Esophagus (tissue), 2 donors: ENCODE measurements around the gene EGFR. TPM values are rescaled to one million over a fixed set of nuclear protein-coding genes. Genes with fewer than 3 reads are reported as not detected.
A peak's percentile ranks its signal among the peaks of the same experiment; 100 is the strongest.

ENCODE experiments used
- H3K27ac ChIP-seq, 2 donors: one replicate each; pipeline ENCODE4 v1.5.1; 2013; ENCODE audit warnings: low read depth in 2 of 2, mild to moderate bottlenecking in 2 of 2, inconsistent platforms in 1 of 2, low read length in 1 of 2, moderate library complexity in 1 of 2
- H3K27me3 ChIP-seq, 2 donors: one replicate each; pipeline ENCODE4 v1.6.1; 2013; ENCODE audit warnings: low read length in 2 of 2, control low read depth in 1 of 2, mild to moderate bottlenecking in 1 of 2; ENCODE audit not compliant: insufficient read depth in 2 of 2, control insufficient read depth in 1 of 2
- H3K36me3 ChIP-seq, 2 donors: one replicate each; pipeline ENCODE4 v1.6.1; 2013; ENCODE audit warnings: low read length in 1 of 2; ENCODE audit not compliant: control insufficient read depth in 2 of 2, insufficient read depth in 2 of 2
- H3K4me1 ChIP-seq, 2 donors: one replicate each; pipeline ENCODE4 v1.6.1; 2013; ENCODE audit warnings: low read length in 1 of 2; ENCODE audit not compliant: control insufficient read depth in 2 of 2, insufficient read depth in 2 of 2
- H3K4me3 ChIP-seq, 2 donors: one replicate each; pipeline ENCODE4 v1.5.1; 2013; ENCODE audit warnings: low read length in 2 of 2, mild to moderate bottlenecking in 2 of 2, low read depth in 1 of 2, moderate library complexity in 1 of 2
- H3K9me3 ChIP-seq, 2 donors: one replicate each; pipeline ENCODE4 v1.6.1; 2013; ENCODE audit warnings: mild to moderate bottlenecking in 2 of 2, low read depth in 1 of 2, low read length in 1 of 2, moderate library complexity in 1 of 2; ENCODE audit not compliant: control insufficient read depth in 2 of 2, insufficient read depth in 1 of 2
- WGBS, 2 donors: extraction: QIAGEN DNeasy Blood & Tissue Kit; methylation state at CpG; one replicate each; pipeline ENCODE4 v1.1.7; 2013; 5-methylcytosine and 5-hydroxymethylcytosine counted together
- polyA plus RNA-seq, 2 donors: library from polyadenylated mRNA; stranded (reverse); fragments of 200-250 nt; gene quantifications; one replicate each; pipeline ENCODE4 v1.2.3, GENCODE V29; 2013
- donor health status: healthy with polysubstance abuse.
- donor health status: Bipolar disorder and iron deficiency.

Gene EGFR
- polyA plus RNA-seq, 2 donors, result 12.8 to 16.1 TPM

DNA sequence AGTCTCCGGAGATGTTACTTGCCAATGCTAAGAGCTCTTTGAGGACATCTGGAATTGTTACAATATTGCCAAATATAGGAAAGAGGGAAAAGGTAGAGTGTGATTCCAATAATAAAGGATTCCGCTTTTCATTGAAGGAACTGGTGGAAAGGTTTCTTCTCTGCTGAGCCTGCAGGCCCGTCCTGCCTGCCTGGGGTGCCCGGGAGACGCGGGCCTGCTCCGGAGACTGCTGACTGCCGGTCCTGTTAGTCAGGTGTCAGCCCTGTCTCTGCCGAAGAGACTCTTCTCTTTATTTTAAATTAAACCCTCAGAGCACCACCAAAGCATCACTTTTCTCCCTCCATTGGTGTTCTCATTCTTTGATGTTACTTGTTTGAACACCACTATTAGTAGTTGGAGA, 2.2 kb downstream of the EGFR start:
- Histone ChIP-seq H3K9me3 (no peaks in the 10 kb centered on the region), H3K4me1 (peaks cover 3 to 15% of the 10 kb centered on the region in 2 donors), H3K4me3 (peak overlapping the region; percentile 12 to 87), H3K27ac (peak overlapping the region; percentile 97 to 98), H3K27me3 (no peaks in the 10 kb centered on the region), H3K36me3 (no peaks in the 10 kb centered on the region)
- 32 to 54% methylated on average over 9 of the region's 9 CpGs for WGBS, 2 donors

DNA sequence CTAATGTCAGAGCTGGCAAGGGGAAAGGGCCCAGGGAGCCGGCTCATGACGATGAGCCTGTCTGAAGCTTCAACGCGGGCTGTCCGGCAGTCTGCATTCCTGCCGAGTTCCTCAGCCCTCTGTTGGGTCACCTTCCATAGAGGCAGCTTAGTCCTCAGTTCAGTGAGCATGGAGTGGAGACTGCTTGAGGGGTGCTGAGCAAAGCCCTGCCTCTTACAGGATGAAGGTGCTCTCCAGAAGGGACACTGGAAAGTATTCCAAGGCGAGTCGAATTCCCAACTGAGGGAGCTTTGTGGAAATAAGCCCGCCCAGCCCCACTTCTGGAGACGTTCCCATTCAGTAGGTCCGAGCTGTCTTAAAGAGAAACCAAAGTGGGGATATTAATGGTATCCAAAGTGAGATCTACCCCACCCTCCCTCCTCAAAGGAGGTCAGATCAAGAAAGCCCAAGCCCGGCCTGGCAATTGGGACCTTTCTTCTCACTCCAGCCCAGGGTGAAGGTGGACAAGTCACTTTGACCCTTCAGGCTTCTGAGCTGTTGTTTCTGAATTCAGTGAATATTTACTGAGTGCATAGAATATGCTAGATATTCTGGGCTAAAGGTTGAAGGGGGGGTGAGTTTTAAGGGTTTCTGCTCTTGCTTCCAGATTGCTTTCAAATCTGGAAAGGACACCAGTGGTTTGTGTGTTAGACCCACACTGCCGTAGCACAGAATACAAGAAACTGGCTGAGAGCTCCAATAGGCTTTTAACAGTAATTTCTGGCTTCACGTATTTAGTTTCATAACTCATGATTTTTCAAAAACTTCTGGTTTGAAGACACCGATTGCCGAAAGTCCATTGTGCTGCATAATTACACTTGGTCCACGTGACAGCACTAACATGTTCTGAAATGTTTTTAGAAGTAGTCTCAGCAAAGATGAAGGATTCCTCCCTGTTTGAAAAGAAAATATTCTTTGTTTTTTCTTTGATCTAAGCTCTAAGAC, 3.5 kb downstream of the EGFR start:
- H3K36me3 ChIP-seq, result no peaks in the 10 kb centered on the region
- H3K9me3 ChIP-seq, result no peaks in the 10 kb centered on the region
- H3K27ac ChIP-seq, result peak overlapping the region; percentile 82 to 98
- peak overlapping the region; percentile 29 to 87 for H3K4me3 ChIP-seq
- WGBS, 2 donors, result 33 to 48% methylated on average over 17 of the region's 17 CpGs
- H3K27me3 ChIP-seq, result no peaks in the 10 kb centered on the region
- H3K4me1 ChIP-seq, result peaks cover 3 to 15% of the 10 kb centered on the region in 2 donors

DNA sequence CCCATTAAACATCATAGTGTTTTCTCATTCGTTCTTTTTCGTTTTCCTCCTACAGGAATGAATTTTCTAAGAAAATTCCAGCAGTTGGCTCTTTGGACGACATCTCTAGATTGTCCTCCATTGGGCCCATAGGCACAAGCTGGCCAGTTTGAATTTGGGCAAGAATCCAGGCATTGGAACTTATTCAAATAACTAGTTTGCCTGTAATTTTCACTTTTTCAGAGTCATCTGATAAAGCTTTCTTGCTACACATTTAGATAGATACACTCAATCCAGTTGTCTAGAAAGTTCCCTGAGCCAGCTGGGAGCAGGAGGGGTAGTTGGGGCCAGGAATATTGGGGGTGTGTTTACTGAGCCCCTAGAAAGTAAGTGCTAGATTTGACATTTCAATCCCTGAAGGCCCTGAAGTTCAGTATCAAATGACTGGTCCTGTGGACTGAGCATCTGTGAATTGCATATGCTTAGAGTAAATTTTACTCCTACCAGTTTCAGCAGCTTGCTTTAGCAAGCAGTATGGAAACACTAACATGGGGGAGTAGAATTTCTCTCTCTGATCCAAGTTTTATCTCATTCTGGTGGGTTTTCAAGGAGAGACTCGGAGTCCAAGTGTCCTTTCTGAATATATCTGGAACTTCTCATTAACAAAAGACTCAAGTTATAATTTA, 5.2 kb downstream of the EGFR start:
- no peak overlapping the region for H3K4me3 ChIP-seq
- H3K36me3 ChIP-seq, result no peaks in the 10 kb centered on the region
- no peaks in the 10 kb centered on the region for H3K9me3 ChIP-seq
- peaks cover 0 to 10% of the 10 kb centered on the region in 2 donors for H3K4me1 ChIP-seq
- no peaks in the 10 kb centered on the region for H3K27me3 ChIP-seq
- WGBS, 2 donors, result 70 to 73% methylated on average over 4 of the region's 4 CpGs
- H3K27ac ChIP-seq, result no peak overlapping the region

DNA sequence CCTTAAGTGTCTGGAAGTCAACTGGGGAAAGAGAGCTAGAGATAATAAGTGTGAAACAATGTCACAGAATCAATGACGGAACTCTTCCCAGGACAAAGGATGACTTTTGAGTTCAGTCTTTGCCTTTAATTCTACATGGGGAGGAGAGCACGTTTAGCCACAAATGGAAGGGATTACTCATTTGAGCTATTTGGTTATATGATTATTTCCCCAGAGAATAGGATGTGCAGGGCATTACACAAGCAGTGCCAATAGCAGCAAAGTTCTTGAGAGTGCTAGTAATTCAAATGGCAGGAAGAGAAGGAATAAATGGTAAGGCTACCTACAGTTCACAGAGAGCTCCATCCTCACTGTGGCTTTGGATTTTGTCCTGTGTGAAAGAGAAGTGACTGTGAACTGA, 6.0 kb downstream of the EGFR start:
- no peaks in the 10 kb centered on the region for H3K36me3 ChIP-seq
- peak overlapping the region in 1 of 2 donors; percentile 22 for H3K27ac ChIP-seq
- H3K27me3 ChIP-seq, result no peaks in the 10 kb centered on the region
- H3K4me3 ChIP-seq, result no peak overlapping the region
- H3K4me1 ChIP-seq, result peaks cover 0 to 10% of the 10 kb centered on the region in 2 donors
- 54 to 61% methylated on average over 2 of the region's 2 CpGs for WGBS, 2 donors
- no peaks in the 10 kb centered on the region for H3K9me3 ChIP-seq

DNA sequence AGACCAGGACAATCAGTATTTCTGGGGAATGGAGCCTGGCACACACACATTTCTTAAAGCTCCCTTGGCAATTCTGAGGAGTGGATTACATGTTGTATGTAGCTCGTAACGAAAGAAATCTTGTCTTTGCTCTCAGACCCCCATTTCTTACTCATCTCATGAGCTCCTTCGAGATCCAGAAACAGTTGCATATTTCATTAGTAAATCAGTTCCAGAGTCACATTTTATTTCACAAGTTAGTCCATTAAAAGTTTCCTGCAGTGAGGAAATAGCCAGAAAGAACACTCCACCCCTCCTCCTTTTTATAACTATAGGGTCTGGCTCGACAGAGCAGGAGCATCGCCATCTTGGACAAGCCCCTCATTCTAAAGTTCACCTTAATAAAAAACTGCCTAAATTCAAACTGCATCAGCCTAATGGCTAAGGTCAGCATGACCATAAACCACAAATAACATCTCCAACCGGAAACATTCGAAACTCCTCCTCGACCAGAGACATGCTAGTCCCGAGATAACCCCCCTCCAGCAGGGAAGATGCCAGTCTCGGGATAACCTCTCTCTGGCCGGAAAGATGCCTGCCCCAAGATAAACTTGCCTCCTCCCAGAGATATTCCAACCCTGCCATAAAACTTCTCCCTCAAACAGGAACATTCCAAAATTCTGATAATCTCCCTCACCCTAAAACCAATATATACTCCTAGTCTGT, 7.4 kb downstream of the EGFR start:
- H3K9me3 ChIP-seq, result no peaks in the 10 kb centered on the region
- no peaks in the 10 kb centered on the region for H3K36me3 ChIP-seq
- no peaks in the 10 kb centered on the region for H3K27me3 ChIP-seq
- H3K27ac ChIP-seq, result peak overlapping the region; percentile 72 to 86
- H3K4me1 ChIP-seq, result peaks cover 0 to 12% of the 10 kb centered on the region in 2 donors
- 60 to 67% methylated on average over 11 of the region's 11 CpGs for WGBS, 2 donors
- no peak overlapping the region for H3K4me3 ChIP-seq

DNA sequence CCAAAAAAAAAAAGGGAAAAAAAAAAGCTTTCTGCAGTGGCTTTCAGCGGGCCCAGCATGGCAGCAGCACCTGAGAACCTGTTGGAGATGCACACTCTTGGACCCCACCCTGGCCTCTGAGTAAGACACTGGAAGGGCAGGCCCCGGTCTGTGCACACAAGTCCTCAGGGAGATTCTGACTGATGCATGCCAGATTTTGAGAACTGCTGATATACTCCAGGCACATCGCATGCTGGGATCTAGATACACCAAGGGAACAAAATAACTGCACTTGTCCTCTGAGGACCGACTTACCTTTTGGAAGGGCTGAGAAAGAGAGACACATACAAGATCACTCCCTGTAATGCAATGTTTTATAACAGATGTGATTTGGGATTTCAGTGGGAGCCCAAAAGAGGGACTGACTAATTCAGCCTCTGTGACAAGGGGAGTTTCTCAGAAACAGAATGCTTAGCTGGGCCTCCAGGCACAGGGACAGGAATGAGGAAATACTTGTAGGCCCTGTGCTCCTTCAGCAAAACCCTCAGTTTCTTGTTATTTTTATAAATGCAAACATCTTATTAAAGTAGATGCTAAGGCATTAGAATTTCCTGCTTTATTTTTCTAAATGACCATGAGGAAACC, 8.2 kb downstream of the EGFR start:
- 41 to 58% methylated on average over 4 of the region's 4 CpGs for WGBS, 2 donors
- Histone ChIP-seq H3K4me1 (peaks cover 0 to 9% of the 10 kb centered on the region in 2 donors), H3K27ac (peak overlapping the region; percentile 72 to 86), H3K36me3 (no peaks in the 10 kb centered on the region), H3K9me3 (no peaks in the 10 kb centered on the region), H3K4me3 (no peak overlapping the region), H3K27me3 (no peaks in the 10 kb centered on the region)

DNA sequence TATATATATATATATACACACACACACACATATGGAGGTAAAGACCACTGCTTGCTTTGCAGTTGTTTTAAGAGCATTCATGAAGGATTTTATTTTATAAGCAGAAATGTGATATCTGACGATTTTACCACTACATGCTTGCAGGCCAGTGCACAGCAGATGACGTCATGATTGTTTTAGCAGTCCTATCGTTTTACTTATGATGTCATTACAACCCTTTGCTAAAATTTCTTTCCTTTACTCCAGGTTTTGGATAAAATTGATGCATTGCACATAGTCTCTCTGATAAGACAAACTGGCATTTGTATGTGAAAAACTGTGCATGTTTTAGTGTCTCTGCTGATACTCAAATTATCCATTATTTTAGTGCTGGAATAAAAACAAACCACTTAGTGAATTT, 9.2 kb downstream of the EGFR start:
- Histone ChIP-seq H3K9me3 (no peaks in the 10 kb centered on the region), H3K4me1 (peaks cover 0 to 5% of the 10 kb centered on the region in 2 donors)
- 44 to 48% methylated on average over 3 of the region's 3 CpGs for WGBS, 2 donors

DNA sequence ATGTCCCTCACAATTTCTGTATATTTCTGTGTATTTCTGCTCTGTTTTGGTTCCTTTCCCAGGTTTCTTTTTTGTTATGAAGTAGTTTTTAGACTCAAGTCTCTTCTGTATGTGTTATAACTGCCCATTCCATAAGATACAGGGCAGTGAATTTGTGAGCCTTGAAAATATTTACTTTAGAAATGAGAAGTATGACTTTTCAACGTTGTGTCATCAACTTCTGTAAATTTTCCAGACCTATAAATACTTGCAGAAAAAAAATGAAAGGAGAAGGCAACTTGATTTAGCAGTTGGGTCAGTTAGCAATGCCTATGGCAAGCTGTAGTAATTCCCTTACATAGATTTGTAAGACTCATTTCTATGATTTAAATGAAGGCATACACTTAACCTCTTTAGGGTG, 11.5 kb downstream of the EGFR start:
- Histone ChIP-seq H3K4me1 (peaks cover 0 to 7% of the 10 kb centered on the region in 2 donors), H3K27ac (no peak overlapping the region), H3K36me3 (no peaks in the 10 kb centered on the region), H3K9me3 (no peaks in the 10 kb centered on the region), H3K27me3 (no peaks in the 10 kb centered on the region), H3K4me3 (no peak overlapping the region)
- WGBS, 2 donors, result 2 to 10% methylated on average over 1 of the region's 1 CpG

More for the DNA sequence above, 9.2 kb downstream of the EGFR start:
- no peak overlapping the region for H3K4me3 ChIP-seq
- H3K27ac ChIP-seq, result no peak overlapping the region
- no peaks in the 10 kb centered on the region for H3K27me3 ChIP-seq
- H3K36me3 ChIP-seq, result no peaks in the 10 kb centered on the region

DNA sequence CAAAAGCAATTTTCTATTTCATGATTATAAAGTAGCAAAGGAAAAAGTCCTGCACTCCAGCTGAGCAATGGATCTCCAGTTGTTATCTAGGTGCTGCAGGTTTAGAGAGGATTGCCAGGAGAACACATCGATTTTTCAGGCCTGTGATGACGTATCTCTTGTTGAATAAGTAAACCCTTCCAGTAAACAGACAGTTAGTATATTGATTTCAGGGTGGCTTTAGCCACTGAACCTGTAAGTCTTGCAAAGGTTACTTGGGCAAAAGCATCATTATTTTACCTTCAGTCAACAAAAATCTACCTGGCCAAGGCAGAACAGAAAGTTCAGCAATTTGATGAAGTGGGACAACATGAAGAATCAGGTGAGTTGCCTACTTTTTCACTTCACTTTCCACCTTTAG, 12.3 kb downstream of the EGFR start:
- H3K9me3 ChIP-seq, result no peaks in the 10 kb centered on the region
- peaks cover 0 to 7% of the 10 kb centered on the region in 2 donors for H3K4me1 ChIP-seq
- WGBS, 2 donors, result 48 to 56% methylated on average over 2 of the region's 2 CpGs
- peak overlapping the region in 1 of 2 donors; percentile 29 for H3K27ac ChIP-seq
- H3K27me3 ChIP-seq, result no peaks in the 10 kb centered on the region
- H3K4me3 ChIP-seq, result no peak overlapping the region
- H3K36me3 ChIP-seq, result no peaks in the 10 kb centered on the region
